ENCODE results near the gene KRTAP5-9. TPM values are rescaled to one million over a fixed set of nuclear protein-coding genes. Genes with fewer than 3 reads are reported as not detected.

The KRTAP5-9 gene
- total and polyA plus RNA-seq, 10 of the 15 experiments (the other 5 are each of a cell fraction or from before 2014, with no cell fraction given) = 0.06 to 0.38 (median 0.19) TPM; not detected in 4

- no peak overlapping the region for H3K4me3 ChIP-seq
- TF ChIP-seq SREBF1 (IDR thresholded peaks at IDR 0.05; ENCODE audit: low read length) (no peak), RUNX3 (IDR thresholded peaks at IDR 0.05; ENCODE audit: low read length) (peak; percentile 57), ELK1 (IDR thresholded peaks at IDR 0.05; ENCODE audit: low read depth, low read length) (no peak)
- in situ Hi-C loops (cut with MboI) = no loop called here
- 0% methylated on average over 5 of the region's 5 CpGs for WGBS (ENCODE audit: insufficient coverage, insufficient replicate concordance, low lambda C conversion rate, missing lambda C conversion rate)
- H3K4me1 ChIP-seq (ENCODE audit: control insufficient read depth, insufficient read depth, low read length) = peaks cover 20% of the 10 kb centered on the region
- SMC1A ChIA-PET (ENCODE audit: uncharacterized antibody, unreplicated experiment) = no interaction called here
- ATAC-seq (no peak), FAIRE-seq (no peak), DNase-seq (ENCODE audit: low read depth, low spot score) (no peak)
- intact Hi-C loops (cut with micrococcal nuclease; ENCODE audit: unreplicated experiment) = no loop called here
- H2AFZ ChIP-seq (ENCODE audit: control insufficient read depth, low read depth, low read length) = no peak overlapping the region
- CTCF ChIA-PET = interaction anchor here (1.6 kb wide), 1 partner anchor 18 kb away, joined by 3 read pairs; no protein-coding TSS in a partner anchor
- RAD21 ChIA-PET (ENCODE audit: unreplicated experiment) = no interaction called here
- POLR2A ChIA-PET = no interaction called here
- H3K27ac ChIP-seq (ENCODE audit: control insufficient read depth, insufficient read depth) = no peak overlapping the region
- H3K9me3 ChIP-seq (replicated peaks; ENCODE audit: control insufficient read depth, insufficient read depth, low read length) = peaks cover 9% of the 10 kb centered on the region
- no peak overlapping the region for H3K9ac ChIP-seq (ENCODE audit: control insufficient read depth, insufficient read depth, low read length)
- H3K4me2 ChIP-seq (ENCODE audit: control insufficient read depth, insufficient read depth) = no peak overlapping the region
- H3K79me2 ChIP-seq (ENCODE audit: control insufficient read depth, insufficient read depth, low read length) = no peaks in the 10 kb centered on the region
- BruUV-seq (replicated peaks) = no TSS peak
- no peaks in the 10 kb centered on the region for H4K20me1 ChIP-seq (ENCODE audit: control insufficient read depth, insufficient read depth)
- no peaks in the 10 kb centered on the region for H3K36me3 ChIP-seq (ENCODE audit: control insufficient read depth in 2 of 2, insufficient read depth in 2 of 2, low read length in 1 of 2)
- no peaks in the 10 kb centered on the region for H3K27me3 ChIP-seq (replicated peaks in 1 of 2; ENCODE audit: control insufficient read depth in 2 of 2, insufficient read depth in 2 of 2, low read length in 1 of 2)
These were observed 514 bp downstream of the KRTAP5-9 start for GRCh38 chr11:71548716-71549151.

- 4% methylated on average over 1 of the region's 1 CpG for WGBS (ENCODE audit: insufficient coverage, insufficient replicate concordance, low lambda C conversion rate, missing lambda C conversion rate)
- DNase-seq (ENCODE audit: low read depth, low spot score) = no peak
- SMC1A ChIA-PET (ENCODE audit: uncharacterized antibody, unreplicated experiment) = no interaction called here
- RAD21 ChIA-PET (ENCODE audit: unreplicated experiment) = no interaction called here
- no peaks in the 10 kb centered on the region for H3K36me3 ChIP-seq (ENCODE audit: control insufficient read depth in 2 of 2, insufficient read depth in 2 of 2, low read length in 1 of 2)
- no peaks in the 10 kb centered on the region for H4K20me1 ChIP-seq (ENCODE audit: control insufficient read depth, insufficient read depth)
- H3K27ac ChIP-seq (ENCODE audit: control insufficient read depth, insufficient read depth) = no peak overlapping the region
- TF ChIP-seq CBX3 (IDR thresholded peaks at IDR 0.05; ENCODE audit: borderline replicate concordance, low read depth) (no peak), EED (IDR thresholded peaks at IDR 0.05; ENCODE audit: low read depth) (0 out of 2 replicates have a peak, but pooled peaks have one; percentile 46), JUNB (IDR thresholded peaks at IDR 0.05) (peak; percentile 75), SPI1 (IDR thresholded peaks at IDR 0.05; ENCODE audit: borderline replicate concordance, insufficient read depth, low read depth, low read length) (peak; percentile 43; the same call in 1 of the 2 replicates), IKZF2 (IDR thresholded peaks at IDR 0.05) (peak; percentile 22 to 37; a peak in 2 of 4 replicates), BACH1 (IDR thresholded peaks at IDR 0.05; ENCODE audit: borderline replicate concordance) (peak; percentile 53; the same call in 1 of the 2 replicates), NFIC (IDR thresholded peaks at IDR 0.05; ENCODE audit: low read depth, low read length) (peak; percentile 48; the same call in 1 of the 2 replicates), E2F4 (IDR thresholded peaks at IDR 0.05; ENCODE audit: low read depth, low read length) (no peak), RUNX3 (IDR thresholded peaks at IDR 0.05; ENCODE audit: low read length) (peak; percentile 33; the same call in 1 of the 2 replicates)
- H3K79me2 ChIP-seq (ENCODE audit: control insufficient read depth, insufficient read depth, low read length) = no peaks in the 10 kb centered on the region
- no peaks in the 10 kb centered on the region for H3K9me3 ChIP-seq (replicated peaks; ENCODE audit: control insufficient read depth, insufficient read depth, low read length)
- no peak for FAIRE-seq
- H2AFZ ChIP-seq (ENCODE audit: control insufficient read depth, low read depth, low read length) = no peak overlapping the region
- in situ Hi-C loops (cut with MboI) (no loop called here), intact Hi-C loops (cut with micrococcal nuclease; ENCODE audit: unreplicated experiment) (no loop called here)
- BruUV-seq (replicated peaks) = no TSS peak
- H3K27me3 ChIP-seq (replicated peaks in 1 of 2; ENCODE audit: control insufficient read depth in 2 of 2, insufficient read depth in 2 of 2, low read length in 1 of 2) = no peaks in the 10 kb centered on the region
- POLR2A ChIA-PET = no interaction called here
- H3K4me3 ChIP-seq = no peak overlapping the region
- H3K4me1 ChIP-seq (ENCODE audit: control insufficient read depth, insufficient read depth, low read length) = peaks cover 16% of the 10 kb centered on the region
- no peak overlapping the region for H3K4me2 ChIP-seq (ENCODE audit: control insufficient read depth, insufficient read depth)
- peak; percentile 24; the same call in 2 of the 3 replicates for ATAC-seq
- no peak overlapping the region for H3K9ac ChIP-seq (ENCODE audit: control insufficient read depth, insufficient read depth, low read length)
- CTCF ChIA-PET = interaction anchor here (1.4 kb wide), 1 partner anchor 11 kb away, joined by 7 read pairs; no protein-coding TSS in a partner anchor
These were observed 3.5 kb downstream of the KRTAP5-9 start for GRCh38 chr11:71551711-71552110.

Measured in GM12878 (cell line).